HG03521 (cell line): Measurements from ENCODE around the gene CLEC18B.
"Not testable (repeated sequence)": the region's sequence is repeated elsewhere in the genome, so short reads cannot be mapped to it uniquely, and the experiment has no call there.

Experiments
- ATAC-seq: cut with Tn5 transposase; IDR thresholded peaks from one replicate; pipeline ENCODE4 v1.9.1; 2021; ENCODE audit warnings: mild to moderate bottlenecking, moderate library complexity; ENCODE audit not compliant: unreplicated experiment

Gene CLEC18B

DNA sequence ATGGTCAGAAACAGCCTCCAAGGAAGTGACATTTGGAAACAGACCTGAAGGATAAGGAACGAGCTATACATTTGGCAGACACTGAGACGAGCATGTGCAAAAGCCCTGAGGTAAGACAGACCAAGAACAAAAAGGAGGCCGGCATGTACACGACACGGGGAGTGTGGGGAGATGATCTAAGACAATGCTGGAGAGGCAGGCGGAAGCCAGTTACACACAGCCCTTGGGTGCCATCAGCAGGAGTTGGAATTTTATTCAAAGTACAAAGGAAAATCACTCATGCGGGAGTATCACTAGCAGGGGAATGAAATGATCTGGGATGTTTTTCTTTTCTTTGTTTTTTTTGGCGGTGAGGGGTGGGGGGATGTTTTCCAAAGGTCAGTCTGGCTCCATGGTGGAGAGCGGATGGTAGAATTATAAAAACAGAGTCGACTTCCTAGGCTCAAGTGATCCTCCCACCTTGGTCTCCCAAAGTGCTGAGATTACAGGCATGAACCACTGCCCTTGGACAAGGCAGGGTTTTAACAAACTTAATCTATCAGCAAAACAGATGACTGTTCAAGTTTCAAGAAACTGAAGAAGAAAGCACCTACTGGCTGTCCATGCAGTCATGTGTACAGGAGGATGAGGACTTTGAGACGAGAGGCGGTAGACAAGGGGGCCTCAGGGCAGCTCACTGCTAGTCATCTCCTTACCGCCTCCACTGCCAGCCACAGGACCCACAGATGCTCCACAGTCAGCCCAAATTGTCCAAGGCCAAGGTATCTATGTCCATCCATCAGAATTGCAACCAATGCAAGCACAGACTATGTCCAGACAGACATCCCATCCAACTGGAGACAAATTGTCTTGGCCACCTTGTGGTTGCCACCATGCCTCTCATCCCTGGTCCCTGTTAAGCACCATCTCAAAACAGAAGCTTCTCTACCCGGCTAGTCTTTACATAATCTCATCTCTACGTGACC, 59.4 kb downstream of the CLEC18B start:
- not testable (repeated sequence) for ATAC-seq
